COLO829 (cell line): ENCODE results near the gene EFS.

Experiments used
- DNase-seq: peaks from one replicate; pipeline ENCODE4 v3.0.0; 2012; ENCODE audit warnings: low spot score

The EFS gene

GRCh38 chr14:23379366-23380196, 14.6 kb upstream of the EFS start:
- DNase-seq, result peak; percentile 45

GRCh38 chr14:23378612-23379220, 13.7 kb upstream of the EFS start:
- DNase-seq, result no peak

- no peak for DNase-seq
Observed at GRCh38 chr14:23377573-23378563, 12.9 kb upstream of the EFS start.

- no peak for DNase-seq
Observed at GRCh38 chr14:23377198-23377550, 12.2 kb upstream of the EFS start.

- DNase-seq, result peak; percentile 26
Observed at GRCh38 chr14:23376482-23377197, 11.7 kb upstream of the EFS start, which contains the start of gene CMTM5. CMTM5 (plus strand) TSS chr14:23377046; CDS start chr14:23377252, 206 bp downstream.

GRCh38 chr14:23375527-23376251, 10.7 kb upstream of the EFS start:
- no peak for DNase-seq

GRCh38 chr14:23373041-23373440, 8.1 kb upstream of the EFS start:
- DNase-seq, result no peak

- no peak for DNase-seq
Observed at GRCh38 chr14:23372509-23372908, 7.5 kb upstream of the EFS start, which contains the start of gene IL25. IL25 (plus strand) TSS chr14:23372809.

GRCh38 chr14:23371865-23372264, 6.9 kb upstream of the EFS start:
- no peak for DNase-seq

GRCh38 chr14:23370221-23370620, 5.2 kb upstream of the EFS start:
- no peak for DNase-seq

GRCh38 chr14:23366426-23366921, 1.5 kb upstream of the EFS start:
- DNase-seq, result no peak

GRCh38 chr14:23365732-23366425, 907 bp upstream of the EFS start:
- no peak for DNase-seq

- DNase-seq, result peak; percentile 19
Observed at GRCh38 chr14:23364164-23365035, 572 bp downstream of the EFS start.

- DNase-seq, result no peak
Observed at GRCh38 chr14:23362200-23362599, 2.8 kb downstream of the EFS start.

GRCh38 chr14:23361763-23362162, 3.2 kb downstream of the EFS start:
- no peak for DNase-seq

GRCh38 chr14:23361320-23361719, 3.7 kb downstream of the EFS start:
- peak; percentile 34 for DNase-seq

GRCh38 chr14:23360496-23360895, 4.5 kb downstream of the EFS start:
- no peak for DNase-seq

- no peak for DNase-seq
Observed at GRCh38 chr14:23359722-23360447, 5.1 kb downstream of the EFS start.
